ENCODE results near the gene SMIM5. TPM values are rescaled to one million over a fixed set of nuclear protein-coding genes. Genes with fewer than 3 reads are reported as not detected.

SMIM5 gene
- total and polyA plus RNA-seq, 9 of the 15 experiments (the other 6 are each of a cell fraction or from before 2014, with no cell fraction given), result 0.08 TPM; not detected in 8

DNA sequence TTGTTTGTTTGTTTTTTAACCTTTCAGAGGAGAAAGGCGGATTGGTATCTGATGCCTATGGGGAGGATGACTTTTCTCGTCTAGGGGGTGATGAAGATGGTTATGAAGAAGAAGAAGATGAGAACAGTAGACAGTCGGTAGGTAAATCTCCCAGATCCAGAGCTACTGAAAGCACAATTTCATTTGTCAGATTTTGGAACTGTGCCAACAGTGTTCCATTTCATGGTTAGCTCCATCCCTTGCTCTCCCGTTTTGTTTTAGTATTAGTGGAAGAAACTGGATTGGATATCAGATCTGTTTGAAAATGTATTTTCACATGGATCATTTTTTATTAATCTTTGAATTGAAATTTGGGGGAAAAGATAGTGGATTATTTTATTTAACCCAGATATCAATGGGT is 35.3 kb downstream of the SMIM5 start:
- intact Hi-C loops (cut with micrococcal nuclease) (no loop called here), in situ Hi-C loops (cut with MboI) (no loop called here)
- WGBS (ENCODE audit: insufficient coverage, low coverage, missing lambda C conversion rate), result 36% methylated on average over 4 of the region's 4 CpGs
- H3K4me2 ChIP-seq (ENCODE audit: insufficient read depth, low read length), result peak overlapping the region; percentile 95
- H3K27ac ChIP-seq (ENCODE audit: extremely low read depth, low read depth, low read length), result no peak overlapping the region; the same call in 2 of the 3 replicates
- H3K9me1 ChIP-seq (ENCODE audit: control insufficient read depth, insufficient read depth, low read length), result no peaks in the 10 kb centered on the region
- ATAC-seq (no peak), FAIRE-seq (no peak), DNase-seq (ENCODE audit: extremely low read depth in 1 of 4, low spot score in 3 of 4) (no peak)
- ChIA-PET CTCF (ENCODE audit: low intra/inter-chr PET ratio) (no interaction called here), POLR2A (interaction anchor here (0.6 to 2.6 kb wide), 3 partner anchors 15 to 54 kb away, joined by 3 to 12 read pairs (median 3); no protein-coding TSS in a partner anchor)
- H3K4me1 ChIP-seq (replicated peaks in 1 of 2; ENCODE audit: control insufficient read depth in 2 of 2, insufficient read depth in 2 of 2, low read length in 2 of 2), result peaks cover 3 to 13% of the 10 kb centered on the region in 2 experiments; a peak in 4 of 5 replicates
- H3K79me2 ChIP-seq (ENCODE audit: control insufficient read depth, insufficient read depth, low read length), result peaks cover 65% of the 10 kb centered on the region
- peak overlapping the region in 1 of 2 experiments; percentile 85; a peak in 2 of 4 replicates for H3K9ac ChIP-seq (ENCODE audit: insufficient read depth in 1 of 2, low read depth in 2 of 2, low read length in 2 of 2)
- peak overlapping the region; percentile 85 for H3K4me3 ChIP-seq
- TF ChIP-seq ZNF77 (CRISPR knock-in tag; IDR thresholded peaks at IDR 0.05) (no peak), NFIX (CRISPR knock-in tag; IDR thresholded peaks at IDR 0.05; ENCODE audit: low read depth) (peak; percentile 86), RBFOX2 (IDR thresholded peaks at IDR 0.05; ENCODE audit: low read depth, low read length) (peak; percentile 4; the same call in 1 of the 2 replicates), NFIC (IDR thresholded peaks at IDR 0.05) (peak; percentile 97)
- TF ChIP-seq, protein P1, sequence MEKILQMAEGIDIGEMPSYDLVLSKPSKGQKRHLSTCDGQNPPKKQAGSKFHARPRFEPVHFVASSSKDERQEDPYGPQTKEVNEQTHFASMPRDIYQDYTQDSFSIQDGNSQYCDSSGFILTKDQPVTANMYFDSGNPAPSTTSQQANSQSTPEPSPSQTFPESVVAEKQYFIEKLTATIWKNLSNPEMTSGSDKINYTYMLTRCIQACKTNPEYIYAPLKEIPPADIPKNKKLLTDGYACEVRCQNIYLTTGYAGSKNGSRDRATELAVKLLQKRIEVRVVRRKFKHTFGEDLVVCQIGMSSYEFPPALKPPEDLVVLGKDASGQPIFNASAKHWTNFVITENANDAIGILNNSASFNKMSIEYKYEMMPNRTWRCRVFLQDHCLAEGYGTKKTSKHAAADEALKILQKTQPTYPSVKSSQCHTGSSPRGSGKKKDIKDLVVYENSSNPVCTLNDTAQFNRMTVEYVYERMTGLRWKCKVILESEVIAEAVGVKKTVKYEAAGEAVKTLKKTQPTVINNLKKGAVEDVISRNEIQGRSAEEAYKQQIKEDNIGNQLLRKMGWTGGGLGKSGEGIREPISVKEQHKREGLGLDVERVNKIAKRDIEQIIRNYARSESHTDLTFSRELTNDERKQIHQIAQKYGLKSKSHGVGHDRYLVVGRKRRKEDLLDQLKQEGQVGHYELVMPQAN (IDR thresholded peaks at IDR 0.05; ENCODE audit: borderline replicate concordance), result 0 out of 2 replicates have a peak, but pooled peaks have one; percentile 33
- H3K27me3 ChIP-seq (ENCODE audit: control insufficient read depth in 2 of 2, insufficient read depth in 2 of 2, low read length in 2 of 2), result no peaks in the 10 kb centered on the region
- peaks cover 62% of the 10 kb centered on the region for H3K36me3 ChIP-seq (ENCODE audit: control insufficient read depth, insufficient read depth, low read length)
- no peak overlapping the region for H2AFZ ChIP-seq (ENCODE audit: low read depth, low read length)
- H4K20me1 ChIP-seq (replicated peaks; ENCODE audit: control insufficient read depth, insufficient read depth, low read length), result no peaks in the 10 kb centered on the region; the same call in 1 of the 2 replicates
- no peaks in the 10 kb centered on the region for H3K9me3 ChIP-seq (replicated peaks; ENCODE audit: control insufficient read depth, insufficient read depth, low read depth, low read length)
- no TSS peak for BruUV-seq (replicated peaks)
